Gastroesophageal sphincter (tissue), 4 donors: ENCODE data around the gene B4GALT2. TPM values are rescaled to one million over a fixed set of nuclear protein-coding genes. Genes with fewer than 3 reads are reported as not detected.

Experiments used
- ATAC-seq: fragments of 150-250 bp; one replicate; pipeline ENCODE4 v1.9.1; 2016; ENCODE audit warnings: mild to moderate bottlenecking, moderate library complexity
- H3K27ac ChIP-seq, 4 donors: fragments of 200-600 bp; sonication (generic) in 3 of 4; 1 replicate in 3 of 4; 2 replicates in 1 of 4; pipeline ENCODE4 v1.5.1; 2016 to 2019
- H3K27me3 ChIP-seq: fragments of 200-600 bp; sonication (generic); one replicate; pipeline ENCODE4 v1.5.1; 2019
- H3K36me3 ChIP-seq, 2 donors: fragments of 200-600 bp; sonication (generic); one replicate each; pipeline ENCODE4 v1.5.1; 2019; ENCODE audit warnings: control low read depth in 1 of 2
- H3K4me1 ChIP-seq, 3 donors: fragments of 200-600 bp; sonication (generic); 1 replicate in 2 of 3; 2 replicates in 1 of 3; pipeline ENCODE4 v1.5.1; 2016 to 2019; ENCODE audit warnings: control low read depth in 2 of 3
- H3K4me3 ChIP-seq, 2 donors: fragments of 200-600 bp; sonication (generic); one replicate each; pipeline ENCODE4 v1.5.1; 2019; ENCODE audit warnings: mild to moderate bottlenecking in 1 of 2, moderate library complexity in 1 of 2
- H3K9me3 ChIP-seq, 3 donors: fragments of 200-600 bp; sonication (generic); one replicate each; pipeline ENCODE4 v1.5.1; 2017 to 2019; ENCODE audit warnings: control low read depth in 2 of 3
- CTCF ChIP-seq, 4 experiments: fragments of 200-600 bp in 2 of 4; fragments of 450-650 bp in 2 of 4; sonication (generic) in 1 of 4; IDR thresholded peaks; one replicate each; pipeline ENCODE4 v1.5.1; 2017 to 2019; ENCODE audit warnings: antibody characterized with exemption in 4 of 4, mild to moderate bottlenecking in 2 of 4, moderate library complexity in 2 of 4
- EP300 ChIP-seq: sonication (generic); formaldehyde crosslinking; IDR thresholded peaks from one replicate; pipeline ENCODE4 v1.6.1; 2017; ENCODE audit warnings: antibody characterized with exemption, mild to moderate bottlenecking
- POLR2A ChIP-seq, 2 donors: fragments of 450-650 bp; IDR thresholded peaks; one replicate each; pipeline ENCODE4 v1.6.1; 2017; ENCODE audit warnings: antibody characterized with exemption in 2 of 2, mild to moderate bottlenecking in 2 of 2, moderate library complexity in 1 of 2
- POLR2AphosphoS5 ChIP-seq: sonication (generic); formaldehyde crosslinking; IDR thresholded peaks from one replicate; pipeline ENCODE4 v1.6.1; 2017; ENCODE audit warnings: antibody characterized with exemption
- WGBS, 2 donors: methylation state at CpG; one replicate each; pipeline ENCODE4 v1.1.5; 2018; ENCODE audit warnings: low coverage in 1 of 2; 5-methylcytosine and 5-hydroxymethylcytosine counted together
- total RNA-seq, 4 donors: library from RNA; depleted of rRNA; stranded (reverse); fragments of >200 nt; gene quantifications; one replicate each; pipeline ENCODE4 v1.1.0, GENCODE V29; 2016

Gene B4GALT2
- total RNA-seq, 4 donors from 2014 or later: 34.4 to 129 (median 37.6) TPM

- H3K27me3 ChIP-seq: peaks cover 6% of the 10 kb centered on the region
- WGBS, 2 donors: 67 to 85% methylated on average over 1 to 2 of the region's 3 CpGs
- peaks cover 0 to 31% (median 12%) of the 10 kb centered on the region in 3 donors for H3K4me1 ChIP-seq
- H3K4me3 ChIP-seq: no peak overlapping the region
- no peak for TF ChIP-seq CTCF (IDR thresholded peaks at IDR 0.05)
- TF ChIP-seq POLR2AphosphoS5: no peak
- TF ChIP-seq EP300: no peak
- no peak for TF ChIP-seq POLR2A (IDR thresholded peaks at IDR 0.05)
- H3K9me3 ChIP-seq: no peaks in the 10 kb centered on the region
- H3K27ac ChIP-seq: no peak overlapping the region
- no peaks in the 10 kb centered on the region for H3K36me3 ChIP-seq
- ATAC-seq: no peak
Observed at GRCh38 chr1:43938892-43939587, 40.0 kb upstream of the B4GALT2 start.

GRCh38 chr1:43942411-43942810 lies 36.6 kb upstream of the B4GALT2 start:
- H3K27me3 ChIP-seq: no peaks in the 10 kb centered on the region
- H3K27ac ChIP-seq: no peak overlapping the region
- H3K9me3 ChIP-seq: no peaks in the 10 kb centered on the region
- TF ChIP-seq CTCF (IDR thresholded peaks at IDR 0.05) (no peak), EP300 (no peak), POLR2A (IDR thresholded peaks at IDR 0.05) (no peak), POLR2AphosphoS5 (no peak)
- H3K4me1 ChIP-seq: peaks cover 0 to 28% (median 9%) of the 10 kb centered on the region in 3 donors
- ATAC-seq: no peak
- no peaks in the 10 kb centered on the region for H3K36me3 ChIP-seq
- 79% methylated on average over 2 to 3 of the region's 3 CpGs for WGBS, 2 donors
- H3K4me3 ChIP-seq: no peak overlapping the region

GRCh38 chr1:43944860-43945259 lies 34.1 kb upstream of the B4GALT2 start:
- WGBS, 2 donors: 100% methylated on average over 1 of the region's 1 CpG

GRCh38 chr1:43945674-43946235 lies 33.3 kb upstream of the B4GALT2 start:
- no peaks in the 10 kb centered on the region for H3K9me3 ChIP-seq
- no peak for ATAC-seq
- H3K27ac ChIP-seq: peak overlapping the region; percentile 75 to 98 (median 94)
- peaks cover 0 to 18% of the 10 kb centered on the region in 2 donors for H3K36me3 ChIP-seq
- H3K4me1 ChIP-seq: peaks cover 4 to 61% (median 21%) of the 10 kb centered on the region in 3 donors
- WGBS, 2 donors: 4 to 10% methylated on average over 2 to 3 of the region's 3 CpGs
- H3K27me3 ChIP-seq: no peaks in the 10 kb centered on the region
- no peak for TF ChIP-seq POLR2A (IDR thresholded peaks at IDR 0.05)
- TF ChIP-seq CTCF (IDR thresholded peaks at IDR 0.05): no peak
- no peak for TF ChIP-seq POLR2AphosphoS5
- no peak for TF ChIP-seq EP300
- peak overlapping the region; percentile 38 to 81 for H3K4me3 ChIP-seq

More at GRCh38 chr1:43944860-43945259, 34.1 kb upstream of the B4GALT2 start:
- peak overlapping the region in 1 of 4 donors; percentile 98 for H3K27ac ChIP-seq
- H3K4me1 ChIP-seq: peaks cover 4 to 52% (median 21%) of the 10 kb centered on the region in 3 donors
- TF ChIP-seq CTCF (IDR thresholded peaks at IDR 0.05): no peak
- TF ChIP-seq POLR2A (IDR thresholded peaks at IDR 0.05): no peak
- no peak for TF ChIP-seq POLR2AphosphoS5
- TF ChIP-seq EP300: no peak
- H3K36me3 ChIP-seq: peaks cover 0 to 9% of the 10 kb centered on the region in 2 donors
- no peaks in the 10 kb centered on the region for H3K27me3 ChIP-seq
- ATAC-seq: no peak
- no peaks in the 10 kb centered on the region for H3K9me3 ChIP-seq
- no peak overlapping the region for H3K4me3 ChIP-seq
